Measurements from ENCODE around the gene IL34. TPM values are rescaled to one million over a fixed set of nuclear protein-coding genes. Genes with fewer than 3 reads are reported as not detected.
A peak's percentile ranks its signal among the peaks of the same experiment; 100 is the strongest.

Gene IL34
- total RNA-seq, 1 experiment from 2014 or later: 5.1 TPM

- DNase-seq (ENCODE audit: low spot score): no peak
- in situ Hi-C loops (cut with HindIII; ENCODE audit: low sequenced_read_pairs): no loop called here
Measured at GRCh38 chr16:70684146-70685060, 38.0 kb downstream of the IL34 start.

- no peak for DNase-seq (ENCODE audit: low spot score)
- in situ Hi-C loops (cut with HindIII; ENCODE audit: low sequenced_read_pairs): no loop called here
Measured at GRCh38 chr16:70685061-70685937, 38.9 kb downstream of the IL34 start.

DNA sequence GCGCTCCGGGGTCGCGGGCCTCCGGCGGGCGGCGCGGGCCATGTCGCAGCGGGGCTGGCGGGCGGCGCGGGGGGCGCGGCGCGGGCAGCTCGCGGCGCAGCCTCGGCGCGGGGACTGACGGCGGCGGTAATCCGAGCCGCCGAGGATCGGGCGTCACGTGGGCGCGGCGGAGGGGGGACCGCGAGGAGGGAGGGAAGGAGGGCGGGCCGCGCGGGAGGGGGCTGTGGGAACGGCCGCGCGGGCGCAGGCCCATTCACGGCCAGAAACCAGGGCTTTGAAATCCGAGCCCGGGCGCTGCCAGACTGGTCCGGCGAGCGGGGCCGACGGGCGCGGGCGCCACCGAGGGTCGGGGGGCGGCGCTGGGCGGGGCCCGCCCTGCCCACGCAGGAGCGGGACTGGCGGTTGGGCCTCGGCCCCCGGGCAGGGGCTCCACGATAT is 39.6 kb downstream of the IL34 start, which contains the start of gene MTSS2:
Gene MTSS2, minus strand, starts transcription at position 116 of the 438 bp plus-strand sequence. CDS start 262 bp downstream, outside the sequence.
- in situ Hi-C loops (cut with HindIII; ENCODE audit: low sequenced_read_pairs): no loop called here
- peak; percentile 85 for DNase-seq (ENCODE audit: low spot score)

DNA sequence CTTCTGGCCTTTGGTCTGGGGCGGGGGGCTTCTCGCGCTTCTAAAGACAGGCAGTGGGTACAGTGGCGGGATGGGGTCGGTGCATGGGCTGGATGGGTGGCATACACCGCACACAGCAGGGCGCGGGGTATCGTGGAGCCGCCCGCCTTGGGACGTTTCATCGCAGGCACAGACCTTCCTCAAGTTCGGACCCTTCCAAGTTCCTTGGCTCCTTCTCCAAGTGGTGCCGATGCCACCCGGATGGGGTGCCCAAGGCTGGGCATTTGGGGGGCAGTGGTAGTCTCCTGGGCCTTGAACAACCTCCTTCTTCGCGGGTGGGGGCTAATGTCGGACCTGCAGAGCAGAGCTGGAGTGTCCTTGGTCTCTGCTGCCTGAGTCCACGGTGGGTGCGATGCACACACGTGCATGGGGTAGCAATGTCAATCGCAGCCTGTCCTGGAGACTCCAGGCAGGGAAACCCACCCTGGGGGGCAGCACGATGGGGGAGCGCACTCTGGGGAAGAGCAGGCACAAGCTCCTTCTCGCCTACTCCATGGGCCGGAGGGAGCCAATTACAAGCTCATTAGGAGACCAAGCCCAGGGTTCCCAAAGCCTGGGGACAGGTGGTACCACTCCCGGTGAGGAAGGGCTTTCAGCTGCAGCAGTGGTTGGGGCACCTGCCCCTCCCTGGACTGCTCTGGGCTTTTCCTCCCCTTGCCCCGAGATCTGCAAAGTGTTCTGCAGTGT is 40.2 kb downstream of the IL34 start:
- in situ Hi-C loops (cut with HindIII; ENCODE audit: low sequenced_read_pairs): no loop called here
- no peak for DNase-seq (ENCODE audit: low spot score)

GRCh38 chr16:70687102-70687511 is 40.7 kb downstream of the IL34 start:
- DNase-seq (ENCODE audit: low spot score): no peak
- in situ Hi-C loops (cut with HindIII; ENCODE audit: low sequenced_read_pairs): no loop called here

DNA sequence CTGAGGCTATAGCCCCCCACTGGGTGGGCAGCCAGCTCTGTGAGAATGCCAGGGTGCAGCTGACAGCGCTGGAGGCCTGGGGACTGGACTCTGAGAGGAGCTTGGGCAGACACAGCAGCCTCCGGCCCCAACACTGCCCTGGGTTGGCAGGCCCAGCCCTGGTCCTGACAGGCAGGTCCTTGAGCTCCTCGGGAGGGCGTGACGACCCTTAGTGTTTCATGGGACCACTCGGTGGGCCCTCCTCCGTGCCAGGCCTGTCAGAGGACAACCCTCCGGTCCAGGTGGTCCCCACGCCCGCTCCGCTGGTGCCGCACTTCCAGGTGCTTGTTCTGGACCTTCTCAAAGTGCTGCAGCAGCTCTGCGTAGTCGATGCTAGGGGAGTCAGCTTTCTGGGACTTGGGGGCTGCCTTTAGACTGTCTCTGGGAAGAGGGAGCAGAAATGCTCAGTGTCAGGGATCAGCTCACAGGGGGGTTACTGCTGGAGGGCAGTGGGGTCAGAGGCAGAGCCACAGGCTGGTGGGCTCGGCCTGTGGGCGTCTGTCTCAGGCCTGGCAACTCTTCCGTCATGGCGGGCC is 41.4 kb downstream of the IL34 start:
- in situ Hi-C loops (cut with HindIII; ENCODE audit: low sequenced_read_pairs): no loop called here
- no peak for DNase-seq (ENCODE audit: low spot score)

DNA sequence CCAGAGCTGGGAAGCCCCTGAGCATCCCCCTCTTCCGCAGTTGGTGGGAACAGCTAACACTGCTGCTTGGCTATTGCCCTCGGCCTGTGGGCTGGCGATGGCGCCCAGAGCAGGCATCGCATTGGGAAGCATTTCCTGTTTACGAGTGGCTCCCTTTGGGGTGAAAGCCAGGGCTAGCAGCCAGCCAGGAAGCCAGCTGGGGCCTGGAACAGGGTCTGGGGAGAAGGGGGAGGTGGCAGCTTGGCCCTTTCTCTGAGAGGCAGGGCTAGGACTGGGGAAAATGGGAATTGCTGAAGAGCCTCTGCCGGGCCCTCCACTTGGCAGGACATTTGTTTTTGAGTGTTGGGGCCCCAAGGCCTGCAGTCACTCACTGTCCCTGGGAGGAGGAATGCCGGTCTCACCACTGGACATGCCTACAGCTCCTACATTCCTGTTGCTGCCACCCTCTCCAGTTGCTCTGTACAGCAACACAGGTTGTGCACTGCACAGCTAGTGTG is 41.9 kb downstream of the IL34 start:
- in situ Hi-C loops (cut with HindIII; ENCODE audit: low sequenced_read_pairs): no loop called here
- peak; percentile 90 for DNase-seq (ENCODE audit: low spot score)

GRCh38 chr16:70689035-70689969 is 42.9 kb downstream of the IL34 start:
- no peak for DNase-seq (ENCODE audit: low spot score)
- in situ Hi-C loops (cut with HindIII; ENCODE audit: low sequenced_read_pairs): no loop called here

GRCh38 chr16:70689970-70690891 is 43.9 kb downstream of the IL34 start:
- in situ Hi-C loops (cut with HindIII; ENCODE audit: low sequenced_read_pairs): no loop called here
- no peak for DNase-seq (ENCODE audit: low spot score)

DNA sequence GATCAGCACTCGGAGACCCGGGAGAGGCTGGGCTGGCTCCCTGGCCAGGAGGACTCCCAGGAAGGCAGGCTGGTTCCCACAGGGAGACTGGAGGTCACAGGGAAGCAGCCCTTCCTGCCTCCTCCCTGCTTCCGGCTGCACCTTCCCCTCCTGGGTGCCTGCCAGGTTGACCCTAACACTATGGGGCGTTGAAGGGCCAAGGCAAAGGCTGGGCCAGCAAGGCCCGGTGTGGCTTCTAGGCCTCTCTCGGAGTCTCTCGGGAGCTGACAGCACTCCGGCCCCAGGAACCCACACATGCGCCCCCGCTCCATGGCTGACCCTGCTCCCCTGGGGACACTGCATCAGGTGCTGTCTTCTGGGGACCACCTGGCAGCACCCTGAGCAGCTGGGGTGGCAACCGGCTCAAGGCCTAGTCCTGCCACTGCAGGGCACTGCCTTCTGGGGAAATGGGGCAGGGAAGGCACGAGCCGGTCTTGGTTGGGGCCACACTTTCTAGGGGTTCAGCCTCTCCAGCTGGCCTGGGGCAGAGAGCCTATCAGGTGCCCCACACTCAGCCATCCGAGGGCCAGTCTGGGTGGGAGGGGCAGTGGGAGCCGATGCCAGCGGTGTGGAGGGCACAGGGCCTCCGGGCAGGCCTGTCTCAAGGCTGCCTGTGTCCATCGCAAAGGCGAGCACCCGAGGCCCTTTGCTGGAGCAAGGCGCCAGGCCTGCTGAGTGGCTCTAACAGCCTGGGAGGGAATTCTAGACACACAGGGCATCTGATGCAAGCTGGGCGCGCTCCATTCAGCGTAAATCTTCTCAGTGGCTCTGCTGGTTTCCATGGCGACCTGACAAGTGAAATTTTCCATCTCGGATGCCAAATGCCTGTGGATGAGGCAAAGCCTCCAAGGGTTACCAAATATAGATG is 45.1 kb downstream of the IL34 start:
- peak; percentile 100 for DNase-seq (ENCODE audit: low spot score)
- in situ Hi-C loops (cut with HindIII; ENCODE audit: low sequenced_read_pairs): no loop called here

- no peak for DNase-seq (ENCODE audit: low spot score)
- in situ Hi-C loops (cut with HindIII; ENCODE audit: low sequenced_read_pairs): no loop called here
Measured at GRCh38 chr16:70692130-70692872, 45.9 kb downstream of the IL34 start.

GRCh38 chr16:70692873-70693671 is 46.7 kb downstream of the IL34 start:
- DNase-seq (ENCODE audit: low spot score): peak; percentile 71
- in situ Hi-C loops (cut with HindIII; ENCODE audit: low sequenced_read_pairs): no loop called here

GRCh38 chr16:70694088-70694867 is 47.9 kb downstream of the IL34 start:
- in situ Hi-C loops (cut with HindIII; ENCODE audit: low sequenced_read_pairs): no loop called here

DNA sequence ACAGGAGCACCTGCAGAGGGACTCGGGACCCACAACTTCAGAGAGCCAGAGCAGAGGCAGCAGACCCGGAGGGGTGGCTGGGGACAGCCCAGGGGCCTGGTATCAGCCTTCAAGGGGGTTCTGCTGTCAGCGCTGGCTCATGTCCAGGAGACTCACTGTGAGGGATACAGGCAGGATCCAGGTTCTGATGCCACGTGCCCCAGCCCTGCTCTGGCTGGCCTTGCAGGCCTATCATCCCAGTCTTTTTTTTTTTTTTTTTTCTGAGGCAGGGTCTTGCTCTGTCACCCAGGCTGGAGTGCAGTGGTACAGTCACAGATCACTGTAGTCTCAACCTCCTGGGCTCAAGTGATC is 48.5 kb downstream of the IL34 start:
- peak; percentile 72 for DNase-seq (ENCODE audit: low spot score)
- in situ Hi-C loops (cut with HindIII; ENCODE audit: low sequenced_read_pairs): no loop called here

More at GRCh38 chr16:70694088-70694867, 47.9 kb downstream of the IL34 start:
- DNase-seq (ENCODE audit: low spot score): no peak

Data from G401 (cell line).